NCI-H748 (cell line): ENCODE results near the gene RASAL2.
"Not testable (repeated sequence)": the region's sequence is repeated elsewhere in the genome, so short reads cannot be mapped to it uniquely, and the experiment has no call there.

Experiments
- DNase-seq: peaks from one replicate; lab custom pipeline; 2025; ENCODE audit not compliant: unreplicated experiment; lab: John Stamatoyannopoulos, UW

RASAL2 gene

GRCh38 chr1:178335426-178335825, 241.5 kb downstream of the RASAL2 start:
- no peak for DNase-seq

GRCh38 chr1:178337091-178337706, 243.3 kb downstream of the RASAL2 start:
- DNase-seq, result no peak

- DNase-seq, result no peak
Measured at GRCh38 chr1:178339834-178340233, 245.9 kb downstream of the RASAL2 start.

GRCh38 chr1:178341261-178341956, 247.5 kb downstream of the RASAL2 start:
- DNase-seq, result no peak

GRCh38 chr1:178342745-178343144, 248.8 kb downstream of the RASAL2 start:
- no peak for DNase-seq

GRCh38 chr1:178344513-178345091, 250.7 kb downstream of the RASAL2 start:
- no peak for DNase-seq

- no peak for DNase-seq
Measured at GRCh38 chr1:178345238-178345637, 251.3 kb downstream of the RASAL2 start.

- DNase-seq, result no peak
Measured at GRCh38 chr1:178345807-178346206, 251.9 kb downstream of the RASAL2 start.

GRCh38 chr1:178349801-178350200, 255.9 kb downstream of the RASAL2 start:
- no peak for DNase-seq

GRCh38 chr1:178351911-178352310, 258.0 kb downstream of the RASAL2 start:
- not testable (repeated sequence) for DNase-seq

GRCh38 chr1:178352790-178353416, 259.0 kb downstream of the RASAL2 start:
- DNase-seq, result no peak

GRCh38 chr1:178353524-178353923, 259.6 kb downstream of the RASAL2 start:
- DNase-seq, result no peak

- DNase-seq, result no peak
Measured at GRCh38 chr1:178354816-178355215, 260.9 kb downstream of the RASAL2 start.

GRCh38 chr1:178356299-178356698, 262.4 kb downstream of the RASAL2 start:
- no peak for DNase-seq

GRCh38 chr1:178358456-178358855, 264.6 kb downstream of the RASAL2 start:
- DNase-seq, result no peak

- no peak for DNase-seq
Measured at GRCh38 chr1:178360421-178360820, 266.5 kb downstream of the RASAL2 start.

GRCh38 chr1:178361847-178362246, 267.9 kb downstream of the RASAL2 start:
- no peak for DNase-seq

- no peak for DNase-seq
Measured at GRCh38 chr1:178362747-178363146, 268.8 kb downstream of the RASAL2 start.

GRCh38 chr1:178364782-178365181, 270.9 kb downstream of the RASAL2 start:
- no peak for DNase-seq

- DNase-seq, result no peak
Measured at GRCh38 chr1:178367151-178367550, 273.2 kb downstream of the RASAL2 start.

- DNase-seq, result no peak
Measured at GRCh38 chr1:178368208-178368607, 274.3 kb downstream of the RASAL2 start.

- no peak for DNase-seq
Measured at GRCh38 chr1:178371235-178371634, 277.3 kb downstream of the RASAL2 start.
